ENCODE measurements around the gene BRDT. TPM values are rescaled to one million over a fixed set of nuclear protein-coding genes. Genes with fewer than 3 reads are reported as not detected.

The BRDT gene
- total and polyA plus RNA-seq, 2 of the 8 experiments (the other 6 are each of a cell fraction or from before 2014, with no cell fraction given): 0.08 TPM; not detected in 1

DNA sequence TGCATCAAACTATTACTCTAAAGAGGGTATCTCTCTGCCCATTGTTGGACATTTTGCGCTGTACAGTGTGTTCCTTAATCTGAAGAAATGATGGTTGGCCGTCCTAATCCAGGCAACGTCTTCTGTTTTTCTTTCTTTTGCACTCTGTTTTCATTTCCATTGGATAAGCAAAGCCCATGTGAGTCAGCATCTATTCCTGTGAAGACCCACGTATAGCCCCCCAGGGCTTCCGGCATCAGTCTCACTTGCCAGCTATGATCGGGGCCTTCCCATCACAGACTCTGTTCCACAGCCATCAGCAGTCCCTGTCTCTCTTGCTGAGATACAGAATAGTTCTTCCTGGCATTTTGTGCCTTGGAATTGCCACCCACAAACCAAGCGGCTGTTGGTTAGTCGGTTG lies 29.2 kb upstream of the BRDT start (continued):
- no peak for TF ChIP-seq CHD7 (IDR thresholded peaks at IDR 0.05; ENCODE audit: insufficient replicate concordance, low read length)
- no peak for TF ChIP-seq POLR2A (IDR thresholded peaks at IDR 0.05; ENCODE audit: control extremely low read depth in 1 of 2, low read depth in 2 of 2, low read length in 2 of 2)
- TF ChIP-seq NANOG (IDR thresholded peaks at IDR 0.05; ENCODE audit: insufficient read depth, low read depth, low read length, poor library complexity, severe bottlenecking): no peak
- no peak for TF ChIP-seq E2F6 (IDR thresholded peaks at IDR 0.05)
- TF ChIP-seq PHF8 (conservative IDR thresholded peaks at IDR 0.05; ENCODE audit: low read depth, low read length): no peak
- TF ChIP-seq TCF12 (IDR thresholded peaks at IDR 0.05; ENCODE audit: low read depth, low read length): no peak
